K562 (cell line): ENCODE data around the gene CENPX. TPM values are rescaled to one million over a fixed set of nuclear protein-coding genes. Genes with fewer than 3 reads are reported as not detected.

Experiments
- BCOR ChIP-seq: fragments of 450-650 bp; IDR thresholded peaks from 2 replicates; pipeline ENCODE4 v1.6.1; 2016
- HDAC8 ChIP-seq: fragments of 450-650 bp; IDR thresholded peaks from 2 replicates; pipeline ENCODE4 v1.6.1; 2016; ENCODE audit warnings: mild to moderate bottlenecking, missing genetic modification characterization, moderate library complexity, missing compliant biosample characterization
- HMG20A ChIP-seq: fragments of 450-650 bp; formaldehyde crosslinking; conservative IDR thresholded peaks from 2 replicates; pipeline ENCODE4 v1.4.0; 2020; ENCODE audit warnings: mild to moderate bottlenecking, mixed read lengths
- POLR3G ChIP-seq: IDR thresholded peaks from 2 replicates; pipeline ENCODE4 v1.6.1; 2011; ENCODE audit not compliant: insufficient read length, insufficient replicate concordance; ENCODE audit errors: extremely low read depth
- RBFOX2 ChIP-seq: fragments of 200-400 bp; formaldehyde crosslinking; IDR thresholded peaks from 2 replicates; pipeline ENCODE4 v1.6.1; 2017; ENCODE audit warnings: low read depth, mild to moderate bottlenecking, low read length, moderate library complexity
- ZNF354B ChIP-seq: fragments of 250-450 bp; sonication (Bioruptor Pico); IDR thresholded peaks from 2 replicates; pipeline ENCODE4 v1.4.0; 2020
- ZNF77 ChIP-seq: fragments of 250-450 bp; sonication (Bioruptor Pico); IDR thresholded peaks from 2 replicates; pipeline ENCODE4 v1.5.0; 2020
- polyA plus RNA-seq, 8 experiments: library from polyadenylated mRNA; depleted of rRNA in 4 of 8; stranded (reverse) in 5 of 8; unstranded in 3 of 8; fragments of >200 nt; fragmentation: Nextera tagmentation in 2 of 8; fragmentation: Illumina TruSeq in 1 of 8; extraction: Ambion mirVana in 2 of 8; extraction: Trizol in 1 of 8; gene quantifications; 2 replicates each; pipeline versions ENCODE4 v1.2.1 to v1.2.3, GENCODE V29; 2011 to 2014; ENCODE audit warnings: inconsistent platforms in 1 of 8, missing spikeins in 1 of 8
- total RNA-seq, 7 experiments: library from RNA; depleted of rRNA in 6 of 7; stranded (reverse); fragments of >200 nt in 6 of 7; fragmentation: Illumina TruSeq in 2 of 7; extraction: Trizol in 2 of 7; gene quantifications; 2 replicates each; pipeline versions ENCODE4 v1.2.1 to v1.2.3, GENCODE V29; 2011 to 2021; ENCODE audit warnings: low replicate concordance in 1 of 7
- TF ChIP-seq, protein P1 (sequence below): sonication (generic); formaldehyde crosslinking; IDR thresholded peaks from 2 replicates; pipeline ENCODE4 v1.8.1; 2023; ENCODE audit warnings: mild to moderate bottlenecking, missing genetic modification reagents
- TF ChIP-seq, protein P2 (sequence below): fragments of 250-450 bp; sonication (Bioruptor Pico); IDR thresholded peaks from 2 replicates; pipeline ENCODE4 v1.8.0; 2021; ENCODE audit warnings: borderline replicate concordance, mild to moderate bottlenecking, moderate library complexity; ENCODE audit not compliant: poor library complexity, severe bottlenecking
- TF ChIP-seq, protein P3 (sequence below): fragments of 250-450 bp; sonication (Bioruptor Pico); IDR thresholded peaks from 2 replicates; pipeline ENCODE4 v1.8.0; 2022; ENCODE audit warnings: moderate library complexity, mild to moderate bottlenecking, inconsistent platforms
- TF ChIP-seq, protein P4 (sequence below): fragments of 250-450 bp; sonication (Bioruptor Pico); IDR thresholded peaks from 2 replicates; pipeline ENCODE4 v1.5.0; 2020; ENCODE audit warnings: mild to moderate bottlenecking, borderline replicate concordance
- TF ChIP-seq, protein P5 (sequence below): fragments of 450-650 bp; formaldehyde crosslinking; IDR thresholded peaks from 2 replicates; pipeline ENCODE4 v1.4.0; 2020; ENCODE audit warnings: mild to moderate bottlenecking
- TF ChIP-seq, protein P6 (sequence below): fragments of 450-650 bp; IDR thresholded peaks from 2 replicates; pipeline ENCODE4 v1.7.1; 2018; ENCODE audit warnings: mild to moderate bottlenecking, low read depth; ENCODE audit not compliant: partially characterized antibody
- TF ChIP-seq, protein P7 (sequence below): sonication (generic); formaldehyde crosslinking; IDR thresholded peaks from 2 replicates; pipeline ENCODE4 v1.8.0; 2022; ENCODE audit warnings: mild to moderate bottlenecking, missing genetic modification reagents

The CENPX gene
- total and polyA plus RNA-seq, 9 of the 15 experiments (the other 6 are each of a cell fraction or from before 2014, with no cell fraction given), result 32.7 to 352 (median 127) TPM

DNA sequence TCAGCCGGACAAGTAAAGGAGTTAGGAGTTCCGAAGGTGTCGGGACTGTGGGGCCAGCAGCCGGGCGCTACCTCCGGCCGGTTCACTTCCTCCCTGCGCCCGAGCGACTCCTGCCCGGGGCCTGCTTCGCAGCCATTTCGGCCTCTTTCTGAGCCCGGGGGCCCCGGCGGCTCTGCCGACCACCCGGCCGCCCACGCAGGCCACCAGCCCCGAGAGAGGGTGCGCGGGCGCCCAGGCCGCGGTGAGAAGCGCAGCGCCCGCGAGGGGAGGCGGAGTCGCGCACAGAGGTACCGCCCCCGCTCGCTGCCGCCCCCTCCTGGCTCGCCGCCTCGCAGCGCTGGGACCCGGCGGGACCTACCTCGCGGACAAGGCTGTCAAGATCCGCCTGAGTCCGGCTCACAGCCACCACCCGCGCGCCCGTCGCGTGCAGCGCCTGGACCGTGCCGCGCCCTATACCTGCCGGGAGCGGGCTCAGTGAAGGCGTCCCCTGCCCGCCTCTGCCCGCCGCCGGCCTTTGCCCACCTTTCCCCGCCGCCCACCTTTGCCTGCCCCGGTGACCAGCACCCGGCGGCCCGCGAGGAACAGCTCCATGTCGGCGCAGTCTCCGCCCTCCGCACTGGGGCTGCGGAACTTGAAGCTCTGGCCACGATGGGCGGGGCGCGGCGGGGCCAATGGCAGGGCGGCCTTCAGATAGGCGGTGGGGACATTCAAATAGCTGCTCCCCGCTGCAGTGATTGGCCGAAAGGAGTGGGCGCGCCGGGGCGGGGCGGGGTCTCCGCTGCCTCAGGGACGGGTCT lies 14.6 kb upstream of the CENPX start, which contains the start of gene DCXR (continued):
- TF ChIP-seq, protein P1, sequence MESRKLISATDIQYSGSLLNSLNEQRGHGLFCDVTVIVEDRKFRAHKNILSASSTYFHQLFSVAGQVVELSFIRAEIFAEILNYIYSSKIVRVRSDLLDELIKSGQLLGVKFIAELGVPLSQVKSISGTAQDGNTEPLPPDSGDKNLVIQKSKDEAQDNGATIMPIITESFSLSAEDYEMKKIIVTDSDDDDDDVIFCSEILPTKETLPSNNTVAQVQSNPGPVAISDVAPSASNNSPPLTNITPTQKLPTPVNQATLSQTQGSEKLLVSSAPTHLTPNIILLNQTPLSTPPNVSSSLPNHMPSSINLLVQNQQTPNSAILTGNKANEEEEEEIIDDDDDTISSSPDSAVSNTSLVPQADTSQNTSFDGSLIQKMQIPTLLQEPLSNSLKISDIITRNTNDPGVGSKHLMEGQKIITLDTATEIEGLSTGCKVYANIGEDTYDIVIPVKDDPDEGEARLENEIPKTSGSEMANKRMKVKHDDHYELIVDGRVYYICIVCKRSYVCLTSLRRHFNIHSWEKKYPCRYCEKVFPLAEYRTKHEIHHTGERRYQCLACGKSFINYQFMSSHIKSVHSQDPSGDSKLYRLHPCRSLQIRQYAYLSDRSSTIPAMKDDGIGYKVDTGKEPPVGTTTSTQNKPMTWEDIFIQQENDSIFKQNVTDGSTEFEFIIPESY, result peak; percentile 94
- TF ChIP-seq, protein P2, sequence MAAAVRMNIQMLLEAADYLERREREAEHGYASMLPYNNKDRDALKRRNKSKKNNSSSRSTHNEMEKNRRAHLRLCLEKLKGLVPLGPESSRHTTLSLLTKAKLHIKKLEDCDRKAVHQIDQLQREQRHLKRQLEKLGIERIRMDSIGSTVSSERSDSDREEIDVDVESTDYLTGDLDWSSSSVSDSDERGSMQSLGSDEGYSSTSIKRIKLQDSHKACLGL, result peak; percentile 58
- TF ChIP-seq HMG20A (CRISPR knock-in tag) (no peak), HDAC8 (tag) (0 out of 2 replicates have a peak, but pooled peaks have one; percentile 18), RBFOX2 (peak; percentile 99), BCOR (peak; percentile 65), ZNF354B (no peak), ZNF77 (CRISPR knock-in tag) (no peak), POLR3G (no peak)
- TF ChIP-seq, protein P3, sequence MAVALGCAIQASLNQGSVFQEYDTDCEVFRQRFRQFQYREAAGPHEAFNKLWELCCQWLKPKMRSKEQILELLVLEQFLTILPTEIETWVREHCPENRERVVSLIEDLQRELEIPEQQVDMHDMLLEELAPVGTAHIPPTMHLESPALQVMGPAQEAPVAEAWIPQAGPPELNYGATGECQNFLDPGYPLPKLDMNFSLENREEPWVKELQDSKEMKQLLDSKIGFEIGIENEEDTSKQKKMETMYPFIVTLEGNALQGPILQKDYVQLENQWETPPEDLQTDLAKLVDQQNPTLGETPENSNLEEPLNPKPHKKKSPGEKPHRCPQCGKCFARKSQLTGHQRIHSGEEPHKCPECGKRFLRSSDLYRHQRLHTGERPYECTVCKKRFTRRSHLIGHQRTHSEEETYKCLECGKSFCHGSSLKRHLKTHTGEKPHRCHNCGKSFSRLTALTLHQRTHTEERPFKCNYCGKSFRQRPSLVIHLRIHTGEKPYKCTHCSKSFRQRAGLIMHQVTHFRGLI (CRISPR knock-in tag), result no peak
- TF ChIP-seq, protein P4, sequence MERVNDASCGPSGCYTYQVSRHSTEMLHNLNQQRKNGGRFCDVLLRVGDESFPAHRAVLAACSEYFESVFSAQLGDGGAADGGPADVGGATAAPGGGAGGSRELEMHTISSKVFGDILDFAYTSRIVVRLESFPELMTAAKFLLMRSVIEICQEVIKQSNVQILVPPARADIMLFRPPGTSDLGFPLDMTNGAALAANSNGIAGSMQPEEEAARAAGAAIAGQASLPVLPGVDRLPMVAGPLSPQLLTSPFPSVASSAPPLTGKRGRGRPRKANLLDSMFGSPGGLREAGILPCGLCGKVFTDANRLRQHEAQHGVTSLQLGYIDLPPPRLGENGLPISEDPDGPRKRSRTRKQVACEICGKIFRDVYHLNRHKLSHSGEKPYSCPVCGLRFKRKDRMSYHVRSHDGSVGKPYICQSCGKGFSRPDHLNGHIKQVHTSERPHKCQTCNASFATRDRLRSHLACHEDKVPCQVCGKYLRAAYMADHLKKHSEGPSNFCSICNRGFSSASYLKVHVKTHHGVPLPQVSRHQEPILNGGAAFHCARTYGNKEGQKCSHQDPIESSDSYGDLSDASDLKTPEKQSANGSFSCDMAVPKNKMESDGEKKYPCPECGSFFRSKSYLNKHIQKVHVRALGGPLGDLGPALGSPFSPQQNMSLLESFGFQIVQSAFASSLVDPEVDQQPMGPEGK (CRISPR knock-in tag), result no peak
- TF ChIP-seq, protein P5, sequence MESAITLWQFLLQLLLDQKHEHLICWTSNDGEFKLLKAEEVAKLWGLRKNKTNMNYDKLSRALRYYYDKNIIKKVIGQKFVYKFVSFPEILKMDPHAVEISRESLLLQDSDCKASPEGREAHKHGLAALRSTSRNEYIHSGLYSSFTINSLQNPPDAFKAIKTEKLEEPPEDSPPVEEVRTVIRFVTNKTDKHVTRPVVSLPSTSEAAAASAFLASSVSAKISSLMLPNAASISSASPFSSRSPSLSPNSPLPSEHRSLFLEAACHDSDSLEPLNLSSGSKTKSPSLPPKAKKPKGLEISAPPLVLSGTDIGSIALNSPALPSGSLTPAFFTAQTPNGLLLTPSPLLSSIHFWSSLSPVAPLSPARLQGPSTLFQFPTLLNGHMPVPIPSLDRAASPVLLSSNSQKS (CRISPR knock-in tag), result no peak
- TF ChIP-seq, protein P6, sequence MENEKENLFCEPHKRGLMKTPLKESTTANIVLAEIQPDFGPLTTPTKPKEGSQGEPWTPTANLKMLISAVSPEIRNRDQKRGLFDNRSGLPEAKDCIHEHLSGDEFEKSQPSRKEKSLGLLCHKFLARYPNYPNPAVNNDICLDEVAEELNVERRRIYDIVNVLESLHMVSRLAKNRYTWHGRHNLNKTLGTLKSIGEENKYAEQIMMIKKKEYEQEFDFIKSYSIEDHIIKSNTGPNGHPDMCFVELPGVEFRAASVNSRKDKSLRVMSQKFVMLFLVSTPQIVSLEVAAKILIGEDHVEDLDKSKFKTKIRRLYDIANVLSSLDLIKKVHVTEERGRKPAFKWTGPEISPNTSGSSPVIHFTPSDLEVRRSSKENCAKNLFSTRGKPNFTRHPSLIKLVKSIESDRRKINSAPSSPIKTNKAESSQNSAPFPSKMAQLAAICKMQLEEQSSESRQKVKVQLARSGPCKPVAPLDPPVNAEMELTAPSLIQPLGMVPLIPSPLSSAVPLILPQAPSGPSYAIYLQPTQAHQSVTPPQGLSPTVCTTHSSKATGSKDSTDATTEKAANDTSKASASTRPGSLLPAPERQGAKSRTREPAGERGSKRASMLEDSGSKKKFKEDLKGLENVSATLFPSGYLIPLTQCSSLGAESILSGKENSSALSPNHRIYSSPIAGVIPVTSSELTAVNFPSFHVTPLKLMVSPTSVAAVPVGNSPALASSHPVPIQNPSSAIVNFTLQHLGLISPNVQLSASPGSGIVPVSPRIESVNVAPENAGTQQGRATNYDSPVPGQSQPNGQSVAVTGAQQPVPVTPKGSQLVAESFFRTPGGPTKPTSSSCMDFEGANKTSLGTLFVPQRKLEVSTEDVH, result peak; percentile 67
- TF ChIP-seq, protein P7, sequence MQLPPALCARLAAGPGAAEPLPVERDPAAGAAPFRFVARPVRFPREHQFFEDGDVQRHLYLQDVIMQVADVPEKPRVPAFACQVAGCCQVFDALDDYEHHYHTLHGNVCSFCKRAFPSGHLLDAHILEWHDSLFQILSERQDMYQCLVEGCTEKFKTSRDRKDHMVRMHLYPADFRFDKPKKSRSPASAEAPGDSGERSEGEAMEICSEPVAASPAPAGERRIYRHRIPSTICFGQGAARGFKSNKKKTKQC, result peak; percentile 95
